Upper lobe of right lung (tissue), 1 donor: ENCODE results near the gene MOV10L1. TPM values are rescaled to one million over a fixed set of nuclear protein-coding genes. Genes with fewer than 3 reads are reported as not detected.
"Not testable (repeated sequence)": the region's sequence is repeated elsewhere in the genome, so short reads cannot be mapped to it uniquely, and the experiment has no call there.

Experiments
- ATAC-seq: fragments of 200-7000 bp; cut with Tn5 transposase; one replicate; pipeline ENCODE4 v1.9.1; 2020; ENCODE audit warnings: mild to moderate bottlenecking, moderate library complexity
- DNase-seq: peaks from one replicate; pipeline ENCODE4 v3.0.0-alpha.2; 2020
- H3K27ac ChIP-seq: fragments of 200-600 bp; one replicate; pipeline ENCODE4 v1.8.0; 2022
- H3K27me3 ChIP-seq: fragments of 200-600 bp; one replicate; pipeline ENCODE4 v1.8.0; 2022; ENCODE audit warnings: mild to moderate bottlenecking
- H3K36me3 ChIP-seq: fragments of 200-600 bp; one replicate; pipeline ENCODE4 v1.8.0; 2022
- H3K4me1 ChIP-seq: fragments of 200-600 bp; one replicate; pipeline ENCODE4 v1.8.0; 2022
- H3K4me3 ChIP-seq: fragments of 200-600 bp; one replicate; pipeline ENCODE4 v1.8.0; 2022; ENCODE audit warnings: mild to moderate bottlenecking
- H3K9me3 ChIP-seq: fragments of 200-600 bp; one replicate; pipeline ENCODE4 v1.8.0; 2022
- intact Hi-C: fragments of 100-400 bp; cut with DNase I; formaldehyde crosslinking; loops from one replicate; pipeline ENCODE4 v1.11.0; 2022
- total RNA-seq: library from RNA; stranded (reverse); fragmentation: NEBNext Ultra II Directional; extraction: Animal tissue kit (Norgen Biotek cat#: 25700); gene quantifications from one replicate; pipeline ENCODE4 v1.2.1, GENCODE V29; 2021
- TF ChIP-seq, protein P1 (sequence below): fragments of 200-600 bp; IDR thresholded peaks from one replicate; pipeline ENCODE4 v1.8.0; 2022; ENCODE audit warnings: antibody characterized with exemption
- donor health status: DM: no; HTN: yes; CAD: no; lungs with severe emphysema.

The MOV10L1 gene
- total RNA-seq, 1 donor from 2014 or later, result 1.2 TPM

DNA sequence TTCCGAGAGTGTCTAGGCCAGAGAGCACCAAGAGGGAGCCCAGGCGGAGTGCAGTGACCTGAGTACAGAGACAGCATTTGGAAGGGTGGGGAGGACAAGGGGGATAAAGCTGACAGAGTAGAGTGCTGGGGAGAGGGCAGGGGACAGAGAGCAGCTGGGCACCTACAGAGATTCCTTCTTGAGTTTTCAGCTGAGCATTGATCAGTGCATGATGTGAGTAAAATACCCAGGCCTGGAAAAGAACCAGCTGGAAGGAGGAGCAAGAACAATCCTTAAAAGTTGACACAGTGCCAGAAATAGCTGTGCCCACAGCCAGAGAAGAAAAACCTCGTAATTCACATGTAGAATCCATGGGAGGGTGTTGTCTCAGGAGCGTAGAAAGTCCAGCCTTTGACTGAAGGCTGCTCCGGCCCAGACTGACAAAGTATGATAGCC lies 46.8 kb downstream of the MOV10L1 start:
- ATAC-seq (no peak), DNase-seq (no peak)
- Histone ChIP-seq H3K4me1 (no peaks in the 10 kb centered on the region), H3K9me3 (no peaks in the 10 kb centered on the region), H3K4me3 (no peak overlapping the region), H3K36me3 (no peaks in the 10 kb centered on the region), H3K27ac (no peak overlapping the region), H3K27me3 (no peaks in the 10 kb centered on the region)
- intact Hi-C loops, result no loop called here
- TF ChIP-seq, protein P1, sequence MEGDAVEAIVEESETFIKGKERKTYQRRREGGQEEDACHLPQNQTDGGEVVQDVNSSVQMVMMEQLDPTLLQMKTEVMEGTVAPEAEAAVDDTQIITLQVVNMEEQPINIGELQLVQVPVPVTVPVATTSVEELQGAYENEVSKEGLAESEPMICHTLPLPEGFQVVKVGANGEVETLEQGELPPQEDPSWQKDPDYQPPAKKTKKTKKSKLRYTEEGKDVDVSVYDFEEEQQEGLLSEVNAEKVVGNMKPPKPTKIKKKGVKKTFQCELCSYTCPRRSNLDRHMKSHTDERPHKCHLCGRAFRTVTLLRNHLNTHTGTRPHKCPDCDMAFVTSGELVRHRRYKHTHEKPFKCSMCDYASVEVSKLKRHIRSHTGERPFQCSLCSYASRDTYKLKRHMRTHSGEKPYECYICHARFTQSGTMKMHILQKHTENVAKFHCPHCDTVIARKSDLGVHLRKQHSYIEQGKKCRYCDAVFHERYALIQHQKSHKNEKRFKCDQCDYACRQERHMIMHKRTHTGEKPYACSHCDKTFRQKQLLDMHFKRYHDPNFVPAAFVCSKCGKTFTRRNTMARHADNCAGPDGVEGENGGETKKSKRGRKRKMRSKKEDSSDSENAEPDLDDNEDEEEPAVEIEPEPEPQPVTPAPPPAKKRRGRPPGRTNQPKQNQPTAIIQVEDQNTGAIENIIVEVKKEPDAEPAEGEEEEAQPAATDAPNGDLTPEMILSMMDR, result no peak

DNA sequence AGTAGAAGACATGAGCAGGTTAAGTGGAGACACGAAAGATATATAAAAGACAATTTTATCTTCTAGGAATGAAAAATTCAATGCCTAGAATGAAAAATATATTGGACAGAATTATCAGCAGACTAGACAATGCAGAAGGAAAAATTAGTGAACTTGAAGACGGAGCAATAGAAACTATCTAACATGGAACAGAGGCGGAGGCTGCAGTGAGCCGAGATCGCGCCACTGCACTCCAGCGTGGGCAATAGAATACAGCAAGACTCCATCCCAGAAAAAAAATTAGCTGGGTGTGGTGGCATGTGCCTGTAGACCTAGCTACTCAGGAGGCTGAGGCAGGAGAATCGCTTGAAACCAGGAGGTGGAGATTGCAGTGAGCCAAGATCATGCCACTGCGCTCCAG lies 47.5 kb downstream of the MOV10L1 start:
- H3K4me3 ChIP-seq, intact Hi-C loops, H3K27ac ChIP-seq, H3K36me3 ChIP-seq, H3K4me1 ChIP-seq, DNase-seq, H3K9me3 ChIP-seq, ATAC-seq, H3K27me3 ChIP-seq: not testable (repeated sequence)

DNA sequence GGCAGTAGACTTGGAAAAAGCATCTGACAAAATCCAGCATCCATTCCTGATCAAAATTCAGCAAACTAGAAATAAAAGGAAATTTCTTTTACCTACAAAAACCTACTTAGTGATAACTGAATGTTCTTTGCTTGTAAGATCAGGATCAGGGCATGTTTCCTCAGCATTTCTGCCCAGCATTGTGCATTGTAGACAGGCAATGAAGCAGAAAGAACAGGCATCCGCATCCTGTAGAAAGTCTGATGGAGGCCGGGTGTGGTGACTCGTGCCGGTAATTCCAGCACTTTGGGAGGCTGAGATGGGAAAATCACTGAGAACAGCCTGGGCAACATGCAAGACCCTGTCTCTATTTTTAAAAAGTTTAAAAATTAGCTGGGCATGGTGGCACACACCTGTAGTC lies 48.2 kb downstream of the MOV10L1 start:
- intact Hi-C loops, result no loop called here
- Histone ChIP-seq H3K4me3 (no peak overlapping the region), H3K27ac (no peak overlapping the region), H3K27me3 (no peaks in the 10 kb centered on the region), H3K4me1 (no peaks in the 10 kb centered on the region), H3K9me3 (no peaks in the 10 kb centered on the region), H3K36me3 (no peaks in the 10 kb centered on the region)
- ATAC-seq, result no peak
- no peak for DNase-seq
- TF ChIP-seq, protein P1, result no peak

DNA sequence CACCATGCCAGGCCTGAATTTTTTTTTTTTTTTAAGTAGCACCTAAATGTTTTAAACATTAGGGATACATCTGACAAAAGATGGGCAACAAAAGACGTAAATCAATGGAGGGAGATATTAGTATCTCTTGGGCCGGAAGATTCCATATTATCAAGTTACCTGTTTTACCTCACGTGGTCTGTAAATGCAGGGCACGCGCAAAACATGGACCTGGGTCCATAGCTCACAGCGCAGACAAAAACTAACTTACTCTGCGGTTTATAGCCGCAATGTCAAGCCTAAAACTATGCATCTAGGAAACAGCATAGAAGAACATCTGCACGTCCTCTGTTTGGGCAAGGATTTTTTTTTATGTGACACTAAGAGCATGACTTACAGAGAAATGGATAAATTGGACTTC lies 49.2 kb downstream of the MOV10L1 start:
- Histone ChIP-seq H3K9me3 (no peaks in the 10 kb centered on the region), H3K27ac (no peak overlapping the region), H3K36me3 (no peaks in the 10 kb centered on the region), H3K4me3 (no peak overlapping the region), H3K27me3 (no peaks in the 10 kb centered on the region), H3K4me1 (no peaks in the 10 kb centered on the region)
- TF ChIP-seq, protein P1, result no peak
- DNase-seq, result no peak
- ATAC-seq, result no peak
- intact Hi-C loops, result no loop called here

DNA sequence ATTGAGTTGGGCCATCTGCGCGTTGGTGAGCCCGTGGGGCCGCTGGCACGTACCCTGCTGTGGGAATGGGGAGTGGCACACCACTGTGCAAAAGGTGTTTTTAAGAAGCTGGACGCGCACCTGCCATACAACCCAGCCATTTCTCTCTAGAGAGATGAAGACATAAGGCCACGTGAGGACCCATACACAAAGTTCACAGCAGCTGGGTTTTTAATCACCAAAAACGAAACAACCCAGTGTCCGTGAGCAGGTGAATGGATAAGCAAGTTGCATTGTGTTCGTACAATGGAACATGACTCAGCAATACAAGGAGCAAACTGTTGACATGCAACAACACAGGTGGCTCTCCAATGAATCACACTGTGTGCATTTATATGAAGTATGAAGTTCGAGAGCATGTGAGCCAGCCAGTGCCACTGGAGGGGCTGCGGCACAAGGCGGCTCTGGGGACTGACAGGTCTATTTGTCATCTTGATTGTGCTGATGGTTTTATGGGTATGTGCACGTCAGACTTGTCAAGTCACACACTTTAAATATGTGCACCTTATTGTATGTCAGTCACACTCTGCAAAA lies 50.1 kb downstream of the MOV10L1 start:
- H3K4me1 ChIP-seq, result no peaks in the 10 kb centered on the region
- H3K27me3 ChIP-seq, result no peaks in the 10 kb centered on the region
- H3K9me3 ChIP-seq, result no peaks in the 10 kb centered on the region
- no peaks in the 10 kb centered on the region for H3K36me3 ChIP-seq
- TF ChIP-seq, protein P1, result no peak
- DNase-seq (no peak), ATAC-seq (no peak)
- H3K4me3 ChIP-seq, result no peak overlapping the region
- no peak overlapping the region for H3K27ac ChIP-seq
- intact Hi-C loops, result loop anchor here (10.0 kb wide), 1 partner anchor 75 kb away; no protein-coding TSS in a partner anchor

DNA sequence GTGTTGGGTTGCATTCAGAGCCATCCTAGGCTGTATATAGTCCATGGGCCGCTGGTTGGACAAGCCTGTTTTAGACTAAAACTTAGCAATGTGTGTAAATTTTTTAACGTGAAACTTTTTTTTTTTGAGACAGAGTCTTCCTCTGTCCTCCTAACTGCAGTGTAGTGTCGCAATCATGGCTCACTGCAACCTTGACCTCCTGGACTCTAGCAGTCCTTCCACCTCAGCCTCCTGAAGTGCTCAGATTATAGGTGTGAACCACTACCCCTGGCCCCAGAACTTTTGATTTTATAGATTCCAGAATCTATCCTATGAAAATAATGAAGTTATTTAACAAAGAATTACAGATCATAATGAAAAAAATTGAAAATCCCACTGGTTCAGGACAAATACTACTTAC lies 50.8 kb downstream of the MOV10L1 start:
- Histone ChIP-seq H3K27ac (no peak overlapping the region), H3K4me1 (no peaks in the 10 kb centered on the region), H3K36me3 (no peaks in the 10 kb centered on the region), H3K4me3 (no peak overlapping the region), H3K9me3 (no peaks in the 10 kb centered on the region), H3K27me3 (peaks cover under 1% of the 10 kb centered on the region)
- TF ChIP-seq, protein P1, result no peak
- DNase-seq (no peak), ATAC-seq (no peak)
- intact Hi-C loops, result loop anchor here (10.0 kb wide), 1 partner anchor 74 kb away; no protein-coding TSS in a partner anchor
